GM19351 (cell line): ENCODE data around the gene UBE2G1.

ENCODE experiments used
- ATAC-seq: cut with Tn5 transposase; IDR thresholded peaks from one replicate; pipeline ENCODE4 v1.9.1; 2021; ENCODE audit warnings: mild to moderate bottlenecking, moderate library complexity; ENCODE audit not compliant: unreplicated experiment

Gene UBE2G1

GRCh38 chr17:4309897-4310296 lies 56.6 kb downstream of the UBE2G1 start:
- ATAC-seq: no peak

- no peak for ATAC-seq
Observed at GRCh38 chr17:4307179-4307930, 59.1 kb downstream of the UBE2G1 start.

GRCh38 chr17:4305224-4305623 lies 61.3 kb downstream of the UBE2G1 start:
- ATAC-seq: no peak

- no peak for ATAC-seq
Observed at GRCh38 chr17:4304417-4305027, 62.0 kb downstream of the UBE2G1 start.

- ATAC-seq: no peak
Observed at GRCh38 chr17:4301066-4301465, 65.4 kb downstream of the UBE2G1 start.

- ATAC-seq: no peak
Observed at GRCh38 chr17:4297351-4297750, 69.1 kb downstream of the UBE2G1 start.

GRCh38 chr17:4295686-4296085 lies 70.8 kb downstream of the UBE2G1 start:
- ATAC-seq: no peak

- no peak for ATAC-seq
Observed at GRCh38 chr17:4293572-4293971, 72.9 kb downstream of the UBE2G1 start.

- ATAC-seq: no peak
Observed at GRCh38 chr17:4287710-4288109, 78.8 kb downstream of the UBE2G1 start.

- no peak for ATAC-seq
Observed at GRCh38 chr17:4276514-4276913, 90.0 kb downstream of the UBE2G1 start.

GRCh38 chr17:4272972-4273368 lies 93.5 kb downstream of the UBE2G1 start:
- no peak for ATAC-seq

- no peak for ATAC-seq
Observed at GRCh38 chr17:4272213-4272971, 94.1 kb downstream of the UBE2G1 start.

- no peak for ATAC-seq
Observed at GRCh38 chr17:4270736-4271135, 95.7 kb downstream of the UBE2G1 start.

- ATAC-seq: no peak
Observed at GRCh38 chr17:4269915-4270314, 96.6 kb downstream of the UBE2G1 start.

- no peak for ATAC-seq
Observed at GRCh38 chr17:4267402-4267801, 99.1 kb downstream of the UBE2G1 start.

- no peak for ATAC-seq
Observed at GRCh38 chr17:4266550-4266949, 99.9 kb downstream of the UBE2G1 start.

GRCh38 chr17:4263282-4264215 lies 102.9 kb downstream of the UBE2G1 start, which contains the start of gene ANKFY1:
Gene ANKFY1, minus strand, starts transcription at chr17:4263979. Its CDS starts 38 bp downstream, at chr17:4263941.
- peak; percentile 89 for ATAC-seq

- no peak for ATAC-seq
Observed at GRCh38 chr17:4262703-4263102, 103.8 kb downstream of the UBE2G1 start.

- ATAC-seq: no peak
Observed at GRCh38 chr17:4261452-4261851, 105.0 kb downstream of the UBE2G1 start.

- ATAC-seq: no peak
Observed at GRCh38 chr17:4258867-4259266, 107.6 kb downstream of the UBE2G1 start.

- ATAC-seq: no peak
Observed at GRCh38 chr17:4256952-4257351, 109.5 kb downstream of the UBE2G1 start.
